Amygdala (tissue), 56 donors: ENCODE results near the gene ATP6V0B.

ENCODE experiments used
- DNase-seq, 56 donors: peaks; one replicate each; lab custom pipeline; 2025; lab: John Stamatoyannopoulos, UW

ATP6V0B gene

GRCh38 chr1:43982241-43982640 is 7.5 kb downstream of the ATP6V0B start:
- no peak for DNase-seq

- peak in 2 of 56 donors; percentile 14 to 44 for DNase-seq
These were observed 8.0 kb downstream of the ATP6V0B start for GRCh38 chr1:43982808-43983207.

GRCh38 chr1:43983253-43983899 is 8.6 kb downstream of the ATP6V0B start:
- DNase-seq: peak in 1 of 56 donors; percentile 9

- no peak for DNase-seq
These were observed 10.1 kb downstream of the ATP6V0B start for GRCh38 chr1:43984855-43985254.

- no peak for DNase-seq
These were observed 11.3 kb downstream of the ATP6V0B start for GRCh38 chr1:43985984-43986595.

- DNase-seq: no peak
These were observed 12.0 kb downstream of the ATP6V0B start for GRCh38 chr1:43986712-43987111.

GRCh38 chr1:43987159-43987902 is 12.6 kb downstream of the ATP6V0B start:
- DNase-seq: no peak

- DNase-seq: no peak
These were observed 15.8 kb downstream of the ATP6V0B start for GRCh38 chr1:43990271-43991199.

- DNase-seq: peak in 1 of 56 donors; percentile 47
These were observed 16.4 kb downstream of the ATP6V0B start for GRCh38 chr1:43991200-43991475.

GRCh38 chr1:43991476-43992231 is 16.9 kb downstream of the ATP6V0B start, which contains the start of gene CCDC24:
Gene CCDC24 (plus strand): TSS chr1:43991599. CDS start chr1:43991879, 280 bp downstream.
- peak in 52 of 56 donors; percentile 25 to 88 (median 72) for DNase-seq

- DNase-seq: peak in 1 of 56 donors; percentile 33
These were observed 17.7 kb downstream of the ATP6V0B start for GRCh38 chr1:43992232-43992995.

GRCh38 chr1:43993206-43993914 is 18.6 kb downstream of the ATP6V0B start:
- no peak for DNase-seq

- no peak for DNase-seq
These were observed 19.3 kb downstream of the ATP6V0B start for GRCh38 chr1:43994071-43994470.

- DNase-seq: peak in 1 of 56 donors; percentile 17
These were observed 20.3 kb downstream of the ATP6V0B start for GRCh38 chr1:43994794-43995790.

GRCh38 chr1:43995984-43996732 is 21.4 kb downstream of the ATP6V0B start:
- DNase-seq: peak in 13 of 56 donors; percentile 13 to 46 (median 28)

- no peak for DNase-seq
These were observed 22.0 kb downstream of the ATP6V0B start for GRCh38 chr1:43996733-43997115.
